B cell (primary cell): ENCODE results near the gene LRFN4. TPM values are rescaled to one million over a fixed set of nuclear protein-coding genes. Genes with fewer than 3 reads are reported as not detected.

Source experiments
- ATAC-seq: fragments of 200-7000 bp; cut with Tn5 transposase; one replicate; pipeline ENCODE4 v1.10.0; 2021; ENCODE audit warnings: low read depth, mild to moderate bottlenecking, moderate number of reproducible peaks, moderate library complexity
- CTCF ChIA-PET: fragments of 350-600 bp; sonication (Branson Sonifier 250); formaldehyde crosslinking; loops from one replicate; lab custom pipeline; 2021; ENCODE audit warnings: antibody characterized with exemption, inconsistent platforms; lab: Charles Lee
- POLR2A ChIA-PET: fragments of 350-600 bp; sonication (Branson Sonifier 250); formaldehyde crosslinking; loops from one replicate; lab custom pipeline; 2021; ENCODE audit warnings: antibody characterized with exemption; lab: Charles Lee
- DNase-seq: peaks from one replicate; pipeline ENCODE4 v3.0.0; 2013
- H2AFZ ChIP-seq: 2 replicates; pipeline ENCODE4 v1.6.1; 2012; ENCODE audit warnings: mild to moderate bottlenecking, low read depth, low read length; ENCODE audit not compliant: insufficient read depth, poor library complexity, severe bottlenecking
- H3K27ac ChIP-seq, 2 donors: 1 replicate in 1 of 2; 2 replicates in 1 of 2; pipeline ENCODE4 v1.5.1; 2012 to 2013; ENCODE audit warnings: low read length in 2 of 2, mild to moderate bottlenecking in 2 of 2, moderate library complexity in 1 of 2
- H3K27me3 ChIP-seq, 4 experiments: fragments of 200-600 bp in 1 of 4; sonication (generic) in 1 of 4; replicated peaks in 1 of 4; 1 replicate in 2 of 4; 2 replicates in 2 of 4; pipeline versions ENCODE4 v1.6.1 to v1.7.0; 2013 to 2016; ENCODE audit warnings: low read length in 3 of 4, mild to moderate bottlenecking in 2 of 4, mixed read lengths in 1 of 4, moderate library complexity in 1 of 4; ENCODE audit not compliant: insufficient read depth in 4 of 4, control insufficient read depth in 3 of 4; ENCODE audit errors: control extremely low read depth in 1 of 4
- H3K36me3 ChIP-seq, 2 experiments: replicated peaks in 1 of 2; 1 replicate in 1 of 2; 2 replicates in 1 of 2; pipeline versions ENCODE4 v1.6.1 to v1.7.1; 2013; ENCODE audit warnings: low read length in 1 of 2; ENCODE audit not compliant: insufficient read depth in 2 of 2, control insufficient read depth in 1 of 2; ENCODE audit errors: control extremely low read depth in 1 of 2, extremely low read depth in 1 of 2
- H3K4me1 ChIP-seq, 2 donors: fragments of 200-600 bp in 1 of 2; sonication (generic) in 1 of 2; 1 replicate in 1 of 2; 2 replicates in 1 of 2; pipeline versions ENCODE4 v1.5.1 to v1.6.1; 2013 to 2017; ENCODE audit warnings: low read length in 2 of 2; ENCODE audit not compliant: control insufficient read depth in 2 of 2, insufficient read depth in 2 of 2
- H3K4me2 ChIP-seq: replicated peaks from 2 replicates; pipeline ENCODE3; 2012; ENCODE audit warnings: mild to moderate bottlenecking, low read depth, low read length; ENCODE audit not compliant: poor library complexity, severe bottlenecking
- H3K4me3 ChIP-seq, 5 experiments: fragments of 200-600 bp in 1 of 5; sonication (generic) in 1 of 5; 1 replicate in 3 of 5; 2 replicates in 2 of 5; pipeline versions ENCODE4 v1.5.1 to v1.7.0; 2011 to 2016; ENCODE audit warnings: low read length in 4 of 5, mild to moderate bottlenecking in 4 of 5, low read depth in 2 of 5, control low read depth in 1 of 5, moderate library complexity in 1 of 5; ENCODE audit not compliant: insufficient read depth in 1 of 5; ENCODE audit errors: control extremely low read depth in 1 of 5, extremely low read depth in 1 of 5
- H3K79me2 ChIP-seq: fragments of 200-600 bp; sonication (generic); one replicate; pipeline ENCODE4 v1.6.0; 2016; ENCODE audit warnings: low read length; ENCODE audit not compliant: control insufficient read depth, insufficient read depth
- H3K9ac ChIP-seq: fragments of 200-600 bp; sonication (generic); 2 replicates; pipeline ENCODE4 v1.6.1; 2017; ENCODE audit warnings: mild to moderate bottlenecking, low read length, moderate library complexity
- H3K9me3 ChIP-seq, 3 donors: one replicate each; pipeline versions ENCODE4 v1.6.1 to v1.7.1; 2013; ENCODE audit warnings: low read length in 2 of 3; ENCODE audit not compliant: control insufficient read depth in 2 of 3, insufficient read depth in 1 of 3; ENCODE audit errors: control extremely low read depth in 1 of 3
- H4K20me1 ChIP-seq: 2 replicates; pipeline ENCODE4 v1.6.0; 2012; ENCODE audit warnings: mild to moderate bottlenecking, low read length; ENCODE audit not compliant: insufficient read depth, control insufficient read depth, poor library complexity, severe bottlenecking
- H3K27ac Mint-ChIP-seq: one replicate; pipeline ENCODE4 v1.8.0; 2021; ENCODE audit warnings: mixed read lengths
- H3K27me3 Mint-ChIP-seq: one replicate; pipeline ENCODE4 v1.8.0; 2021; ENCODE audit warnings: mixed read lengths
- H3K4me1 Mint-ChIP-seq: one replicate; pipeline ENCODE4 v1.8.0; 2021; ENCODE audit warnings: mixed read lengths
- H3K4me3 Mint-ChIP-seq: one replicate; pipeline ENCODE4 v1.8.0; 2021; ENCODE audit warnings: mixed read lengths
- H3K9me3 Mint-ChIP-seq: one replicate; pipeline ENCODE4 v1.8.0; 2022; ENCODE audit warnings: mixed read lengths; ENCODE audit not compliant: insufficient read depth
- CTCF ChIP-seq: fragments of 200-600 bp; IDR thresholded peaks from one replicate; pipeline ENCODE4 v1.8.0; 2022; ENCODE audit warnings: antibody characterized with exemption, mild to moderate bottlenecking
- EZH2 ChIP-seq: IDR thresholded peaks from 2 replicates; pipeline ENCODE4 v1.6.1; 2012; ENCODE audit warnings: borderline replicate concordance, low read depth, mild to moderate bottlenecking, moderate library complexity, low read length; ENCODE audit not compliant: insufficient read depth, poor library complexity, severe bottlenecking
- WGBS: methylation state at CpG from one replicate; pipeline ENCODE4 v1.1.5; 2013; ENCODE audit warnings: missing lambda C conversion rate; ENCODE audit not compliant: insufficient coverage; 5-methylcytosine and 5-hydroxymethylcytosine counted together
- intact Hi-C: fragments of 100-400 bp; cut with micrococcal nuclease; formaldehyde crosslinking; loops from one replicate; pipeline ENCODE4 v1.10.0; 2022
- polyA plus RNA-seq: library from polyadenylated mRNA; depleted of rRNA; stranded (reverse); fragments of >200 nt; gene quantifications from 2 replicates; pipeline ENCODE4 v1.2.3, GENCODE V29; 2012
- total RNA-seq, 2 donors: library from RNA; stranded (reverse); fragments of 120-200 nt in 1 of 2; gene quantifications; 1 replicate in 1 of 2; 2 replicates in 1 of 2; pipeline versions ENCODE4 v1.2.3 to v1.2.4, GENCODE V29; 2013 to 2022

Gene LRFN4
- total and polyA plus RNA-seq, 2 donors (not counting 1 experiment from before 2014, with no cell fraction given), result 7.1 to 12.1 TPM

- 44% methylated on average over 6 of the region's 14 CpGs for WGBS
- no peak overlapping the region for H3K27ac Mint-ChIP-seq
- no peaks in the 10 kb centered on the region for H3K4me1 Mint-ChIP-seq
Measured at GRCh38 chr11:66891851-66892660, 35.2 kb downstream of the LRFN4 start.

More at GRCh38 chr11:66891851-66892660, 35.2 kb downstream of the LRFN4 start:
- no peak overlapping the region for H3K4me3 Mint-ChIP-seq
- DNase-seq (no peak), ATAC-seq (no peak)
- no peaks in the 10 kb centered on the region for H3K9me3 Mint-ChIP-seq
- ChIA-PET POLR2A (interaction anchor here (0.7 kb wide), 1 partner anchor 453 kb away, joined by 3 read pairs; no protein-coding TSS in a partner anchor), CTCF (no interaction called here)
- no peak overlapping the region for H3K4me3 ChIP-seq
- peaks cover 35% of the 10 kb centered on the region for H3K27me3 Mint-ChIP-seq
- H3K9me3 ChIP-seq, result no peaks in the 10 kb centered on the region
- no peak overlapping the region for H2AFZ ChIP-seq
- no peaks in the 10 kb centered on the region for H4K20me1 ChIP-seq
- H3K79me2 ChIP-seq, result no peaks in the 10 kb centered on the region
- H3K4me2 ChIP-seq, result no peak overlapping the region
- no peak overlapping the region for H3K9ac ChIP-seq
- H3K36me3 ChIP-seq, result no peaks in the 10 kb centered on the region
- intact Hi-C loops, result no loop called here
- no peaks in the 10 kb centered on the region for H3K4me1 ChIP-seq
- H3K27ac ChIP-seq, result no peak overlapping the region
- H3K27me3 ChIP-seq, result peaks cover 0 to 8% (median 4%) of the 10 kb centered on the region in 4 experiments
- TF ChIP-seq CTCF (no peak), EZH2 (no peak)
